ENCODE measurements around the gene LCN1.

Gene LCN1

DNA sequence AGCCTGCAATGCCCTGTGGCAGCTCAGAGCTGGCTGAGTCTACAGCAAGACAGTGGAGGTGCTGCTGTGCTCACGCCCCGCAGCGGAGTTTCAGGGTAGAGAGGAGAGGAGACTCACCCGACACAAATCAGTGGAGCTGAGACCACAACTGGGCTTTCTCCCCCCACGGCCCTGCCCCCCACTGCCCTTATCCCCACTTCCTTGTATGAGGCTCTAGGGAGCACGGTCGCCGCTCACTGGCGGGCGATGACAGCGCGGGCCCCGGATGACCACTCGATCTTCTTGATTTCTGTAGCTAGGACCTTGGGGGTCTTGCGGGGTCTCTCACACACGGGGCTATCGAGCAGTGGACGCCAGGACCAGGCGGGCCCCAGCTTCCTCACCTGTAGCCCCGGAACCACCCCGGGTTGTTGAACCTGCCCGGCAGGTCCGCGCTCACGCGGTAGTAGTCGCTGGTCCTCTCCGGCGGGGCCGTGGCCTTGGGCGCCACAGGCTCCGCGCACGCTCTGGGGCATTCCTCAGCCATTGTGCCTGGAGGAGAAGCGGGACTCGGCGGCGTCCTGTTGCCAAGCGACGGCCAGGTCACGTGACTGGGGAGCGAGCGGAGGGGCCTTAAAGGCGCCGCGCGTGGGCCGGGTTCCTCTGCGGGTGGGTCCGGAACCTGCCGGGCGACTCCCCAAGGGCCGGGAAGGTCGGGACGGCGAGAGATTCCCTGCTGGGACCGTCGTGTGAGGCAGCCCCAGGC lies 21.7 kb upstream of the LCN1 start:
- ATAC-seq (peak; percentile 53), DNase-seq (ENCODE audit: low spot score in 2 of 2) (peak; percentile 77 to 92)
- peak overlapping the region; percentile 98 for H3K27ac Mint-ChIP-seq
- H3K36me3 Mint-ChIP-seq = peaks cover 38% of the 10 kb centered on the region
- peaks cover 34% of the 10 kb centered on the region for H3K4me1 Mint-ChIP-seq
- H3K4me3 Mint-ChIP-seq = peak overlapping the region; percentile 89
- no peaks in the 10 kb centered on the region for H3K9me3 Mint-ChIP-seq

- ATAC-seq (peak; percentile 4), DNase-seq (ENCODE audit: low spot score in 2 of 2) (no peak)
- Mint-ChIP-seq H3K9me3 (no peaks in the 10 kb centered on the region), H3K4me3 (peak overlapping the region; percentile 89), H3K27ac (peak overlapping the region; percentile 98), H3K36me3 (peaks cover 44% of the 10 kb centered on the region), H3K4me1 (peaks cover 40% of the 10 kb centered on the region)
Observed at GRCh38 chr9:135500071-135500524, 21.1 kb upstream of the LCN1 start.

- peak; percentile 95 for ATAC-seq
- peak within 1 kb of the TSS; percentile 89 for H3K4me3 Mint-ChIP-seq
- peak within 1 kb of the TSS; percentile 98 for H3K27ac Mint-ChIP-seq
- H3K4me1 Mint-ChIP-seq = peaks cover 40% of the 10 kb centered on the region
- DNase-seq (ENCODE audit: low spot score in 2 of 2) = peak; percentile 91 to 92
- peaks cover 49% of the 10 kb centered on the region for H3K36me3 Mint-ChIP-seq
- no peaks in the 10 kb centered on the region for H3K9me3 Mint-ChIP-seq
Observed at GRCh38 chr9:135500525-135501260, 20.5 kb upstream of the LCN1 start, which contains the start of gene MRPS2. MRPS2 (plus strand) TSS chr9:135500682; CDS start chr9:135500711, 29 bp downstream.

GRCh38 chr9:135501261-135502167 lies 19.7 kb upstream of the LCN1 start:
- Mint-ChIP-seq H3K4me1 (peaks cover 40% of the 10 kb centered on the region), H3K4me3 (peak overlapping the region; percentile 89), H3K9me3 (no peaks in the 10 kb centered on the region), H3K36me3 (peaks cover 49% of the 10 kb centered on the region), H3K27ac (peak overlapping the region; percentile 98)
- ATAC-seq (peak; percentile 78), DNase-seq (ENCODE audit: low spot score in 2 of 2) (no peak)

DNA sequence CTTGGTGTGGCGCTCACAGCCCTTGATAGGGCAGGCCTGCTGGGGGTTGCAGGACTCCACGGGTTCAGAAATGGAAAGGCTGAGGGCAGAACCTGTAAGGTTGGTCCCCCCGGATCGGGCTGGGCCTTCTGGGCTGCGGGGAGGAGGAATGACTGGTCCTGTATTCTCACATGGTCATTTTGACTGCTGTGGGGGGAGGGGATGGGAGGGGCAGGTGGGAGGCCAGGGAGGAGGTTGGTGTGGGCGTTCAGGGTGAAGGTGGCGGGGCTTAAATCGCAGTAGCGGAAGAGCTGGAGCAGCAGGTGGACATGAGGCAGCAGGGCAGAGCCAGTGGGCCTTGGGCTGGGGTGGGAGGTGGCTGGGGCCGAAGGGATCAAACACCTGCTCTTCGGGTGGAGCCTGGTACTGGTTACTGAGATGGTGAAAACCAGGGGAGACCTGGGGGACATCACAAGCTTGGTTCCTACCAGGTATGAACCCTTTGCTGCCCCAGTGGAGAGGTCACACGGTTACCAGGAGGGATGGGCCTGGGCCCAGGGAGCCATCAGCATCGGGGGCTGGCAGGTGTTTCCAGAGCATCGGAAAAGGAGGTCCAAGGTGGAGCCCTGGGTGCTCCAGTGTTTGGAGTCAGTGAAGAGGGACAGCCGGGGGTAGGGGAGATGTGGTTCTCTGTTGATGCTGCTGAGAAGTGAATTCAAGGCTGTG lies 18.9 kb upstream of the LCN1 start:
- DNase-seq (ENCODE audit: low spot score in 2 of 2) (no peak), ATAC-seq (no peak)
- peak overlapping the region; percentile 68 for H3K27ac Mint-ChIP-seq
- H3K9me3 Mint-ChIP-seq = no peaks in the 10 kb centered on the region
- H3K4me1 Mint-ChIP-seq = peaks cover 40% of the 10 kb centered on the region
- peak overlapping the region; percentile 89 for H3K4me3 Mint-ChIP-seq
- H3K36me3 Mint-ChIP-seq = peaks cover 49% of the 10 kb centered on the region

GRCh38 chr9:135502873-135503321 lies 18.3 kb upstream of the LCN1 start:
- peaks cover 49% of the 10 kb centered on the region for H3K36me3 Mint-ChIP-seq
- H3K4me1 Mint-ChIP-seq = peaks cover 40% of the 10 kb centered on the region
- ATAC-seq (no peak), DNase-seq (ENCODE audit: low spot score in 2 of 2) (no peak)
- H3K9me3 Mint-ChIP-seq = no peaks in the 10 kb centered on the region
- H3K4me3 Mint-ChIP-seq = peak overlapping the region; percentile 89
- H3K27ac Mint-ChIP-seq = peak overlapping the region; percentile 45

DNA sequence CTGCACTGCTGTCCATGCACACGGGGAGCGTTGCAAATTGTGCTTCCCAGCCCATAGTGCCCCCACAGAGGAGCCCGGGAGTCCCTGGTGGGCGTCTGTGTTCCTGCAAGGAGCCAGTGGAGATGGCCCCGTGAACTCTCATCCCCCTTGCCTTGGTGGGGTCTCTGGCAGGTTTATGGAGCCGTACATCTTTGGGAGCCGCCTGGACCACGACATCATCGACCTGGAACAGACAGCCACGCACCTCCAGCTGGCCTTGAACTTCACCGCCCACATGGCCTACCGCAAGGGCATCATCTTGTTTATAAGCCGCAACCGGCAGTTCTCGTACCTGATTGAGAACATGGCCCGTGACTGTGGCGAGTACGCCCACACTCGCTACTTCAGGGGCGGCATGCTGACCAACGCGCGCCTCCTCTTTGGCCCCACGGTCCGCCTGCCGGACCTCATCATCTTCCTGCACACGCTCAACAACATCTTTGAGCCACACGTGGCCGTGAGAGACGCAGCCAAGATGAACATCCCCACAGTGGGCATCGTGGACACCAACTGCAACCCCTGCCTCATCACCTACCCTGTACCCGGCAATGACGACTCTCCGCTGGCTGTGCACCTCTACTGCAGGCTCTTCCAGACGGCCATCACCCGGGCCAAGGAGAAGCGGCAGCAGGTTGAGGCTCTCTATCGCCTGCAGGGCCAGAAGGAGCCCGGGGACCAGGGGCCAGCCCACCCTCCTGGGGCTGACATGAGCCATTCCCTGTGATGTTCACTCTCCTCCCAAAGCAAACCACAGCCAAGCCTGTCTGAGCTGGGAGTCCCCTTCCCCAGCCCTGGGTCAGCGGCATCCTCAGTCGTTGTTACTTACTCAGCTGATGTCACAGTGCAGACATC lies 17.6 kb upstream of the LCN1 start:
- peaks cover 40% of the 10 kb centered on the region for H3K4me1 Mint-ChIP-seq
- no peaks in the 10 kb centered on the region for H3K9me3 Mint-ChIP-seq
- peak overlapping the region; percentile 45 for H3K27ac Mint-ChIP-seq
- no peak overlapping the region for H3K4me3 Mint-ChIP-seq
- peaks cover 49% of the 10 kb centered on the region for H3K36me3 Mint-ChIP-seq
- no peak for ATAC-seq
- no peak for DNase-seq (ENCODE audit: low spot score in 2 of 2)

DNA sequence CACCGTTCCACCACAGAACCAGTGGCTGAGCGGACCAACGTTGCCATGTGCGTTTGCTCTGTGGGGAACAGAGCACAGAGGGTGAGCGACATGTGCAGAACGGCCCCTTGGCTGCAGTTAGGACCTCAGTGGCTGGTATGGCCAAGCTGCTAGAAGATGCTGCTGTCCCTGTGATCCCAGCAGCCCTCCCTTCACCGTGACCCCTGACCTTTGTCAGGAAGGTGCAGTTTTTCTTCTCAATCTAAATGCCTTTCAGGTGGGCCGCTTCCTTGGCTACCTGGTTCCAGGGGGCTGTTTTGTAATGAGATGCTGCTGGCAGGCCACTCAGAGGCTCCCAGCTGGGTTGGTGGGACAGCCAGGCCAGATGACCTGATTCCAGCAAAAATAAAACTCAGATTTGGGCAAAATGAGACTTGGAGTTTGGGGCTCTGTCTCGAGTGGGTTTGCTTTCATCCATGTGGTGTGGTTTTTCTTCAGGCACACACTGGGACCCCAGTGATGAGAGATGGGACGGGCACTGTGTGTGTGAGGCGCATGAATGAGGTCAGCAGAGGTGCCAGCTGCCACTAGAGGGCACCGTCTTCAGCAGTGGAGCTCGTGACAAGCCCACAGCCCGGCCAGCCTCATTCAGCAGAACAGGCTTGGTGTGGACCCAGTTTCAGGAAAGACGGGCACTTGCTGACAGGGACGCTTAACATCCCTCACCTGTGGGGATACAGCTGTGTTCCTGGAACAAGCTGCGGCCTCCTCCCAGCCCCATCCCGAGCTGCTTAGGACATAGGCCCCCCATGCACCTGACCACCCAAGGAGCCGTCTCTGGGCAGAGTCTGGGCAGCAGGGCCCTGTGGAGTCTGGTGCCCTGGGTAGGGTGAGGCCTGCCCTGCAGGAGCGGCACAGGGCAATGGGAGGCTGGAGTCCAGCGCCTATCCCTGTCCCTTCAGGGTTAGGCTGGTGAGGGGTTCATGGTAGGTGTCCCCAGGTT lies 16.7 kb upstream of the LCN1 start:
- Mint-ChIP-seq H3K4me1 (peaks cover 36% of the 10 kb centered on the region), H3K4me3 (no peak overlapping the region), H3K9me3 (peaks cover 8% of the 10 kb centered on the region), H3K27ac (peak overlapping the region; percentile 26), H3K36me3 (peaks cover 49% of the 10 kb centered on the region)
- peak; percentile 27 for ATAC-seq
- DNase-seq (ENCODE audit: low spot score in 2 of 2) = peak; percentile 35 to 62

DNA sequence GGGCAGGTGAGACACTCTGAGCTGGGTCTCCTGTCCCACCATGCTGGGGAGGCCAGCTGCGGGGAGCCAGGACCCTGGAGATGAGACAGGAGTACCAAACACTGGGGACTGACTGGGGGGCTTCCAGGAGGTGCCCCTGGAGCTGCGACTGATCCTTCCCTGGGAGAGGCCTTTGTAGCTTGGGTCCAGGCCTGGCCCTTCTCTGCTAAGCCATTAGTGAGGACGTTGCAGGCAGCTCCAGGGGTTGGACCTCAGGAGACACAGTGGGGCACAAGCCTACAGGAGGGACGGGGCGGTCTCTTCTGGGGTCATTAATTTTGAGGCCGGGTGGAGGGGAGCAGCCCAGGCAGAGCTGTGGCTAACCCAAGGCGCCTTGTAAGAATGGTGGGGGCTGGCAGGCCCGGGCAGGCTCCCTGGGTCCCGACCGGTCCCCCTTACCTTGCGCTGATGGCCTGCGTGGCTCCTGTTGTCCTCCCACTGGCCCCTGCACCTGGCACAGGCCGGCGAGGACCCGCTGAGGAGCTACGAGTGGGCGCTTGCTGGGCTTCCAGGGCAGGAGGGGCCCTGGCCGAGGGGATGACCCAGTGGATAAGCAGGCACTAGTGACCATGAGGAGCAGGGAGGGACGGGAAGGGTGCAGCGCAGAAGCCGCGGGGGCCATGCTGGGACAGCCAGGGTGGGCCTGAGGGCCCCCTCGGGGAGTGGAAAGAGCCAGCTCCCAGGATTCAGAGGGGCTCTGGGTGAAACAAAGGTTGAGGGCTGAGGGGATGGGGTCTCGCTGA lies 15.6 kb upstream of the LCN1 start:
- H3K27ac Mint-ChIP-seq = peak overlapping the region; percentile 26
- no peak overlapping the region for H3K4me3 Mint-ChIP-seq

DNA sequence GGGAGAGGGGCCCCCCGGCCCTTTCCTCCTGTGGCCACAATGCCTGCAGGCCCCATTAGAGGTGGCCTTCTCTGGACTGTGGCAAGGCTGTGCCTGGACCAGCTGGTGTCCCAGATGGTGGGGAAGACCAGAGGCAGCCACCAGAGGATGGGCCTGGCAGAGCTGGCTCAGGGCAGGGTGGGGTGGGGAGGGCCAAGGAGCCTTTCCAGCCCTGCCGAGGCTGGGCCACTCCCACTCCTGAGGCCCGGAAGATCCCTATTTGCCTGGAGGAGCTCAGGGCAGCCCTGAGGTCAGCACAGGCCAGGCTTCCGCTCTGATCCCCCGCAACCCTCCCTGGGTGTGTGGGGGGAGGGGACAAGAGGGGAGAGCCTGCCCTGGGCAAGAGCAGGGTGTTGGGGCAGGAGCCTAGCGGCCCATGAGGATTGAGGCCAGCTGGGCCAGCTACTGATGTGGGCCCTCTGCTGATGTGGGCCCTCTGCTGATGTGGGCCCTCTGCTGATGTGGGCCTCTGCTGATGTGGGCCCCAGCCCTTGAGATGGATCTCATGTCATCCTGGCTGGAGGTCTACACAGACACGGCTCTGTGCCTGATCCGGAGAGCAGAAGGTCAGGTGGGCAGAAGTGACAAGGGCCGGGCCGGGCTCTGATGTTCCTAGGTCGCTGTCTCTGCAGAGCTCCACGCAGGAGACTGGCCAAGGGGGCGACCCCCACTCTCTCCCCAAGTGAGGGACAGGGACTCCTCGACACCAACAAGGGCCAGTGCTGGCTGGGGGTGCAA lies 14.7 kb upstream of the LCN1 start:
- peaks cover 8% of the 10 kb centered on the region for H3K9me3 Mint-ChIP-seq
- H3K4me1 Mint-ChIP-seq = peaks cover 39% of the 10 kb centered on the region
- no peak overlapping the region for H3K27ac Mint-ChIP-seq
- no peak for ATAC-seq
- no peak overlapping the region for H3K4me3 Mint-ChIP-seq
- peaks cover 39% of the 10 kb centered on the region for H3K36me3 Mint-ChIP-seq
- no peak for DNase-seq (ENCODE audit: low spot score in 2 of 2)

More for the DNA sequence above, 15.6 kb upstream of the LCN1 start:
- no peak for DNase-seq (ENCODE audit: low spot score in 2 of 2)
- peaks cover 8% of the 10 kb centered on the region for H3K9me3 Mint-ChIP-seq
- no peak for ATAC-seq
- peaks cover 45% of the 10 kb centered on the region for H3K36me3 Mint-ChIP-seq
- peaks cover 33% of the 10 kb centered on the region for H3K4me1 Mint-ChIP-seq

- Mint-ChIP-seq H3K36me3 (peaks cover 32% of the 10 kb centered on the region), H3K27ac (no peak overlapping the region), H3K9me3 (peaks cover 8% of the 10 kb centered on the region), H3K4me1 (peaks cover 39% of the 10 kb centered on the region), H3K4me3 (no peak overlapping the region)
- no peak for ATAC-seq
- DNase-seq (ENCODE audit: low spot score in 2 of 2) = no peak
Observed at GRCh38 chr9:135507104-135508035, 13.9 kb upstream of the LCN1 start.
